Trophoblast cell (in vitro differentiated cells and primary cell): ENCODE data around the gene GGCX.
"Not testable (repeated sequence)": the region's sequence is repeated elsewhere in the genome, so short reads cannot be mapped to it uniquely, and the experiment has no call there.

ENCODE experiments used
- DNase-seq, 2 donors: peaks; one replicate each; pipeline ENCODE4 v3.0.0-alpha.2; 2016
- H2AFZ ChIP-seq: 2 replicates; pipeline ENCODE4 v1.6.1; 2013; ENCODE audit warnings: low read length, moderate library complexity, mild to moderate bottlenecking; ENCODE audit not compliant: insufficient read depth, poor library complexity
- H2AK5ac ChIP-seq: 2 replicates; pipeline ENCODE4 v1.6.1; 2013; ENCODE audit warnings: mild to moderate bottlenecking, low read length
- H2BK120ac ChIP-seq: 2 replicates; pipeline ENCODE4 v1.6.1; 2013; ENCODE audit warnings: low read length, mild to moderate bottlenecking, moderate library complexity; ENCODE audit not compliant: insufficient read depth, poor library complexity
- H2BK12ac ChIP-seq: 2 replicates; pipeline ENCODE4 v1.6.1; 2013; ENCODE audit warnings: mild to moderate bottlenecking, low read length, moderate library complexity
- H2BK5ac ChIP-seq: 2 replicates; pipeline ENCODE4 v1.6.1; 2013; ENCODE audit warnings: low read length, low read depth, moderate library complexity, mild to moderate bottlenecking; ENCODE audit not compliant: poor library complexity
- H3K14ac ChIP-seq: 2 replicates; pipeline ENCODE4 v1.6.1; 2013; ENCODE audit warnings: mild to moderate bottlenecking, low read length
- H3K18ac ChIP-seq: 2 replicates; pipeline ENCODE4 v1.6.1; 2013; ENCODE audit warnings: mild to moderate bottlenecking, low read length
- H3K23ac ChIP-seq: 2 replicates; pipeline ENCODE4 v1.6.1; 2013; ENCODE audit warnings: low read length
- H3K27ac ChIP-seq: 2 replicates; pipeline ENCODE4 v1.5.1; 2013; ENCODE audit warnings: low read depth, mild to moderate bottlenecking, inconsistent platforms, low read length, moderate library complexity
- H3K27me3 ChIP-seq: 2 replicates; pipeline ENCODE4 v1.6.1; 2013; ENCODE audit warnings: inconsistent platforms, mild to moderate bottlenecking, low read length, moderate library complexity; ENCODE audit not compliant: insufficient read depth
- H3K36me3 ChIP-seq, 2 experiments: 1 replicate in 1 of 2; 2 replicates in 1 of 2; pipeline ENCODE4 v1.6.1; 2013; ENCODE audit warnings: low read length in 2 of 2, mild to moderate bottlenecking in 2 of 2, moderate library complexity in 1 of 2; ENCODE audit not compliant: insufficient read depth in 2 of 2, control insufficient read depth in 1 of 2
- H3K4ac ChIP-seq: 2 replicates; pipeline ENCODE4 v1.6.1; 2013; ENCODE audit warnings: low read depth, mild to moderate bottlenecking, low read length, moderate library complexity
- H3K4me1 ChIP-seq, 2 experiments: 1 replicate in 1 of 2; 2 replicates in 1 of 2; pipeline ENCODE4 v1.6.1; 2013; ENCODE audit warnings: low read length in 2 of 2, mild to moderate bottlenecking in 2 of 2, moderate library complexity in 1 of 2; ENCODE audit not compliant: insufficient read depth in 2 of 2, control insufficient read depth in 1 of 2
- H3K4me2 ChIP-seq: 2 replicates; pipeline ENCODE4 v1.6.1; 2013; ENCODE audit warnings: inconsistent platforms, mild to moderate bottlenecking, low read length, moderate library complexity
- H3K4me3 ChIP-seq: 2 replicates; pipeline ENCODE4 v1.5.1; 2013; ENCODE audit warnings: mild to moderate bottlenecking, low read depth, low read length, inconsistent platforms
- H3K79me1 ChIP-seq: one replicate; pipeline ENCODE4 v1.6.1; 2013; ENCODE audit warnings: low read length
- H3K79me2 ChIP-seq: 2 replicates; pipeline ENCODE4 v1.6.1; 2013; ENCODE audit warnings: low read length, mild to moderate bottlenecking; ENCODE audit not compliant: control insufficient read depth, insufficient read depth, poor library complexity
- H3K9ac ChIP-seq: 2 replicates; pipeline ENCODE4 v1.6.1; 2013; ENCODE audit warnings: mild to moderate bottlenecking, low read length
- H3K9me3 ChIP-seq: 2 replicates; pipeline ENCODE4 v1.6.1; 2013; ENCODE audit warnings: low read depth, mild to moderate bottlenecking, control low read depth, inconsistent platforms, low read length; ENCODE audit not compliant: insufficient read depth
- H4K12ac ChIP-seq: 2 replicates; pipeline ENCODE4 v1.6.1; 2013; ENCODE audit warnings: low read depth, mild to moderate bottlenecking, low read length, moderate library complexity
- H4K8ac ChIP-seq: 2 replicates; pipeline ENCODE4 v1.6.1; 2013; ENCODE audit warnings: low read depth, mild to moderate bottlenecking, low read length, moderate library complexity
- H4K91ac ChIP-seq: one replicate; pipeline ENCODE4 v1.6.1; 2013; ENCODE audit warnings: low read depth, mild to moderate bottlenecking, low read length, moderate library complexity
- WGBS: extraction: QIAGEN DNeasy Blood & Tissue Kit; methylation state at CpG from one replicate; pipeline ENCODE4 v1.1.7; 2013; ENCODE audit warnings: missing lambda C conversion rate; ENCODE audit not compliant: insufficient read length, insufficient coverage; ENCODE audit errors: extremely low coverage; 5-methylcytosine and 5-hydroxymethylcytosine counted together

The GGCX gene

DNA sequence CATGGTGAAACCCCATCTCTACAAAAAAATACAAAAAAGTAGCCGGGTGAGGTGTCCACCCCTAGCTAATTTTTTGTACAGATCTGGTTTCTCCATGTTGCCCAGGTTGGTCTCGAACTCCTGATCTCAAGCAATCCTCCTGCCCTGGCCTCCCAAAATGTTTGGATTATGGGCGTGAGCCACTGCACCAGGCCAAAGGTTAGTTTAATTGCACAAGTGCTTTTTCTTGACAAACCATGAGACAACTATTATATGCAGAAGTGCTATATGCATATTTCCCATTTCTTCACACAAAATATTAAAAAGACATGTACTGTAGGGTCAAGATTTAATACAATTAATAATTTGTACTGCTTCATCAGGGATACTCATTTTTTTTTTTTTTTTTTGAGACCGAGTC is 5.0 kb upstream of the GGCX start:
- no peak overlapping the region for H4K91ac ChIP-seq
- H4K12ac ChIP-seq = no peak overlapping the region
- no peak overlapping the region for H2BK120ac ChIP-seq
- no peak overlapping the region for H2BK5ac ChIP-seq
- H3K27ac ChIP-seq = no peak overlapping the region
- no peak for DNase-seq
- peaks cover 2% of the 10 kb centered on the region for H3K79me2 ChIP-seq
- H3K79me1 ChIP-seq = peaks cover 4% of the 10 kb centered on the region
- H2BK12ac ChIP-seq = no peak overlapping the region
- no peak overlapping the region for H3K14ac ChIP-seq
- no CpG with 5 or more reads among the region's 4 CpGs for WGBS
- no peaks in the 10 kb centered on the region for H3K4me1 ChIP-seq
- H3K18ac ChIP-seq = no peak overlapping the region
- no peak overlapping the region for H3K4me3 ChIP-seq
- no peaks in the 10 kb centered on the region for H3K36me3 ChIP-seq
- H2AFZ ChIP-seq = no peak overlapping the region
- H3K9me3 ChIP-seq = no peaks in the 10 kb centered on the region
- no peaks in the 10 kb centered on the region for H3K27me3 ChIP-seq
- no peak overlapping the region for H3K4me2 ChIP-seq
- no peak overlapping the region for H4K8ac ChIP-seq
- H3K4ac ChIP-seq = no peak overlapping the region
- no peak overlapping the region for H3K9ac ChIP-seq
- H2AK5ac ChIP-seq = no peak overlapping the region
- H3K23ac ChIP-seq = no peak overlapping the region

DNA sequence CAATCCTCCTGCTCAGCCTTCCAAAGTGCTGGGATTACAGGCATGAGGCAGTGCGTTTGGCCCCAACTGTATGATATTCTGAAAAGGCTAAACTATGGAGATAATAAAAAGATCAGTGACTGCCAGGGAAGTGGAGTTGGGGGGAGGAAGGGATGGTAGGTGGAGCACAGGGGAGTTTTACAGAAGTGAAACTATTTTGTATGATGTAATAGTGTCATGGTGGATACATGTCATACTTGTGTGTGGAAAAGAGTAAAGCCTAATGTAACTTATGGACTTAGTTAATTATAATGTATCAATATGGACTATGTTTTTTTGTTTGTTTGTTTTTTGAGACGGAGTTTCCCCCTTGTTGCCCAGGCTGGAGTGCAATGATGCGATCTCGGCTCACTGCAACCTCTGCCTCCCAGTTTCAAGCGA is 2.9 kb upstream of the GGCX start:
- no peak overlapping the region for H2BK120ac ChIP-seq
- H3K9ac ChIP-seq = no peak overlapping the region
- no peak for DNase-seq
- H3K18ac ChIP-seq = no peak overlapping the region
- H4K91ac ChIP-seq = no peak overlapping the region
- H3K4me1 ChIP-seq = no peaks in the 10 kb centered on the region
- no peaks in the 10 kb centered on the region for H3K36me3 ChIP-seq
- no CpG with 5 or more reads among the region's 5 CpGs for WGBS
- no peak overlapping the region for H3K4me2 ChIP-seq
- no peak overlapping the region for H2AFZ ChIP-seq
- H3K27ac ChIP-seq = no peak overlapping the region
- no peak overlapping the region for H4K12ac ChIP-seq
- peaks cover 6% of the 10 kb centered on the region for H3K79me2 ChIP-seq
- H2BK12ac ChIP-seq = no peak overlapping the region
- H3K9me3 ChIP-seq = no peaks in the 10 kb centered on the region
- H2BK5ac ChIP-seq = no peak overlapping the region
- H4K8ac ChIP-seq = no peak overlapping the region
- no peak overlapping the region for H3K14ac ChIP-seq
- H3K27me3 ChIP-seq = no peaks in the 10 kb centered on the region
- no peak overlapping the region for H3K4me3 ChIP-seq
- H3K79me1 ChIP-seq = peaks cover 5% of the 10 kb centered on the region
- no peak overlapping the region for H3K23ac ChIP-seq
- H2AK5ac ChIP-seq = no peak overlapping the region
- no peak overlapping the region for H3K4ac ChIP-seq

DNA sequence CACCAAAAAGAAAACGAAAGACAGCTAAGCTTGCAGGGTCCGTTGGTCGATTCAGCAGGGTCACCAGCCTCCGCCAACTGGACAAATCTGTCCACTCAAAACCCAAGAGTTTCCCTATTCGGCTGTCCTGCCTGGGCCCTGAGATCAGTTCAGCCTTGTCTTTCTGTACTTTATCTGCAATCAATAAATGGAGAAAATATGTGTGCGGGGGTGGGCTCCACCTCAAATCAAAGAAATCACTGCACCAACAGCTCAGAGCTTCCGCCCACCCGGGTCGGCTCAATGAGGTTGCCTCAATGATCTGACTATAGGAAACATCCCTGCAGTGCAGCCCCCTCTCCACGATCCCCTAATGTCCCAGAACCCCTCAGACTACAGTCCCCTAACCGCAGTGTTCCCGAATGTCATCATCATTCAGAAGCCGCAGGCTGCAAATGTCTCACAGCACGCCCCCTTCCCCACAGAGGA is 447 bp downstream of the GGCX start:
- H2BK12ac ChIP-seq = no peak overlapping the region
- H3K36me3 ChIP-seq = peaks cover 7 to 13% of the 10 kb centered on the region in 2 experiments

DNA sequence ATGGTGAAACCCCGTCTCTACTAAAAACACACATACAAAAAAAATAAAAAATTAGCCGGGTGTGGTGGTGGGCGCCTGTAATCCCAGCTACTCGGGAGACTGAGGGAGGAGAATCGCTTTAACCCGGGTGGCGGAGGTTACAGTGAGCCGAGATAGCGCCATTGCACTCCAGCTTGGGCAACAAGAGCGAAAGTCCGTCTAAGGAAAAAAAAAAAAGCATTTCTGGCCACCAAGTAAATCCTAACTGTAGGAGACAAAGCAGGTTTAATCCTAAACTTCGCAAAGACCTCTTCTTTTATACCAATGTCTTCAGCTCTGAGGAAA is 928 bp downstream of the GGCX start:
- not testable (repeated sequence) for H3K23ac ChIP-seq, H2BK5ac ChIP-seq, H4K91ac ChIP-seq, H2AFZ ChIP-seq, H3K4me1 ChIP-seq, H3K18ac ChIP-seq, H4K8ac ChIP-seq, H2BK12ac ChIP-seq, H3K9ac ChIP-seq, H4K12ac ChIP-seq, H3K27ac ChIP-seq, H3K9me3 ChIP-seq, H2BK120ac ChIP-seq, H2AK5ac ChIP-seq, H3K27me3 ChIP-seq, H3K79me1 ChIP-seq, DNase-seq, H3K4me3 ChIP-seq, H3K79me2 ChIP-seq, H3K14ac ChIP-seq
- Histone ChIP-seq H3K4me2 (peak overlapping the region; percentile 97), H3K4ac (peak overlapping the region; percentile 38), H3K36me3 (peaks cover 7 to 13% of the 10 kb centered on the region in 2 experiments)
- WGBS = no CpG with 5 or more reads among the region's 12 CpGs

More for the DNA sequence above, 447 bp downstream of the GGCX start:
- Histone ChIP-seq H3K18ac (peak overlapping the region; percentile 2), H3K27ac (no peak overlapping the region), H3K14ac (no peak overlapping the region), H3K27me3 (no peaks in the 10 kb centered on the region), H2AFZ (peak overlapping the region; percentile 33), H3K23ac (no peak overlapping the region), H4K8ac (peak overlapping the region; percentile 6), H3K4ac (peak overlapping the region; percentile 38), H2BK5ac (no peak overlapping the region), H3K4me2 (peak overlapping the region; percentile 97), H2BK120ac (peak overlapping the region; percentile 68), H3K9me3 (no peaks in the 10 kb centered on the region), H3K4me3 (peak overlapping the region; percentile 87), H3K79me2 (peaks cover 6% of the 10 kb centered on the region), H2AK5ac (peak overlapping the region; percentile 13), H3K4me1 (no peaks in the 10 kb centered on the region), H3K9ac (peak overlapping the region; percentile 90), H3K79me1 (peaks cover 5% of the 10 kb centered on the region), H4K12ac (peak overlapping the region; percentile 5), H4K91ac (peak overlapping the region; percentile 29)
- no peak for DNase-seq
- no CpG with 5 or more reads among the region's 14 CpGs for WGBS
